K562 (cell line): ENCODE data around the gene NOL4L. TPM values are rescaled to one million over a fixed set of nuclear protein-coding genes. Genes with fewer than 3 reads are reported as not detected.

Source experiments
- AFF1 ChIP-seq, 2 experiments: fragments of 450-650 bp; IDR thresholded peaks; 2 replicates each; pipeline ENCODE4 v1.6.1; 2018; ENCODE audit warnings: mild to moderate bottlenecking in 2 of 2, low read depth in 1 of 2; ENCODE audit not compliant: partially characterized antibody in 2 of 2
- ARID2 ChIP-seq: fragments of 450-650 bp; IDR thresholded peaks from 2 replicates; pipeline ENCODE4 v1.6.1; 2017; ENCODE audit warnings: antibody characterized with exemption, mild to moderate bottlenecking
- BCL6 ChIP-seq: fragments of 250-450 bp; sonication (Bioruptor Pico); IDR thresholded peaks from 2 replicates; pipeline ENCODE4 v1.4.0; 2020
- BRF2 ChIP-seq: IDR thresholded peaks from 3 replicates; pipeline ENCODE4 v1.6.1; 2011; ENCODE audit warnings: borderline replicate concordance, mild to moderate bottlenecking; ENCODE audit not compliant: insufficient read length, insufficient read depth
- CBX5 ChIP-seq: IDR thresholded peaks from 2 replicates; pipeline ENCODE4 v1.6.1; 2014; ENCODE audit warnings: low read depth, borderline replicate concordance
- CHAMP1 ChIP-seq: fragments of 450-650 bp; IDR thresholded peaks from 2 replicates; pipeline ENCODE4 v1.6.1; 2016; ENCODE audit warnings: mild to moderate bottlenecking
- CREB5 ChIP-seq: fragments of 250-450 bp; sonication (Bioruptor Pico); IDR thresholded peaks from 2 replicates; pipeline ENCODE4 v1.5.0; 2020; ENCODE audit warnings: mild to moderate bottlenecking
- EGR1 ChIP-seq: fragments of 450-650 bp; conservative IDR thresholded peaks from 2 replicates; pipeline ENCODE4 v1.6.1; 2017; ENCODE audit warnings: mild to moderate bottlenecking
- FIP1L1 ChIP-seq: fragments of 200-400 bp; formaldehyde crosslinking; IDR thresholded peaks from 2 replicates; pipeline ENCODE4 v1.6.1; 2018; ENCODE audit warnings: mild to moderate bottlenecking, low read depth, low read length; ENCODE audit not compliant: poor library complexity, severe bottlenecking
- GATA2 ChIP-seq: sonication (generic); formaldehyde crosslinking; IDR thresholded peaks from 2 replicates; pipeline ENCODE4 v1.4.0; 2020; ENCODE audit warnings: mild to moderate bottlenecking, missing genetic modification reagents
- HNRNPL ChIP-seq: fragments of 200-400 bp; formaldehyde crosslinking; IDR thresholded peaks from 2 replicates; pipeline ENCODE4 v1.6.1; 2017; ENCODE audit warnings: low read depth, mild to moderate bottlenecking, low read length
- HNRNPUL1 ChIP-seq: fragments of 200-400 bp; formaldehyde crosslinking; IDR thresholded peaks from 2 replicates; pipeline ENCODE4 v1.6.1; 2017; ENCODE audit warnings: low read length
- MEF2D ChIP-seq: conservative IDR thresholded peaks from 2 replicates; pipeline ENCODE4 v1.6.1; 2016; ENCODE audit warnings: low read depth, missing genetic modification characterization, missing compliant biosample characterization
- RBM22 ChIP-seq: fragments of 200-400 bp; formaldehyde crosslinking; IDR thresholded peaks from 2 replicates; pipeline ENCODE4 v1.6.1; 2018; ENCODE audit warnings: low read length, low read depth; ENCODE audit not compliant: poor library complexity, severe bottlenecking
- RNF2 ChIP-seq: sonication (generic); IDR thresholded peaks from 2 replicates; pipeline ENCODE4 v1.6.1; 2016
- SMAD4 ChIP-seq: fragments of 250-450 bp; sonication (Bioruptor Pico); conservative IDR thresholded peaks from 2 replicates; pipeline ENCODE4 v1.8.0; 2021; ENCODE audit warnings: inconsistent platforms, mild to moderate bottlenecking, moderate library complexity
- SP1 ChIP-seq: sonication (generic); formaldehyde crosslinking; IDR thresholded peaks from 2 replicates; pipeline ENCODE4 v1.8.1; 2022; ENCODE audit warnings: mild to moderate bottlenecking, missing genetic modification reagents
- TAF9B ChIP-seq: fragments of 450-650 bp; IDR thresholded peaks from 2 replicates; pipeline ENCODE4 v1.6.1; 2018; ENCODE audit warnings: mild to moderate bottlenecking; ENCODE audit not compliant: partially characterized antibody
- TFAM ChIP-seq: fragments of 250-450 bp; sonication (Bioruptor Pico); conservative IDR thresholded peaks from 2 replicates; pipeline ENCODE4 v1.5.0; 2021; ENCODE audit warnings: mild to moderate bottlenecking, moderate library complexity
- WHSC1 ChIP-seq: IDR thresholded peaks from one replicate; pipeline ENCODE4 v1.6.1; 2012; ENCODE audit warnings: low read length, control low read depth, inconsistent platforms
- ZKSCAN1 ChIP-seq: fragments of 150-350 bp; IDR thresholded peaks from 2 replicates; pipeline ENCODE4 v1.6.1; 2016; ENCODE audit warnings: low read depth, low read length
- ZNF24 ChIP-seq: fragments of 450-650 bp; IDR thresholded peaks from 2 replicates; pipeline ENCODE4 v1.6.1; 2016
- polyA plus RNA-seq, 8 experiments: library from polyadenylated mRNA; depleted of rRNA in 4 of 8; stranded (reverse) in 5 of 8; unstranded in 3 of 8; fragments of >200 nt; fragmentation: Nextera tagmentation in 2 of 8; fragmentation: Illumina TruSeq in 1 of 8; extraction: Ambion mirVana in 2 of 8; extraction: Trizol in 1 of 8; gene quantifications; 2 replicates each; pipeline versions ENCODE4 v1.2.1 to v1.2.3, GENCODE V29; 2011 to 2014; ENCODE audit warnings: inconsistent platforms in 1 of 8, missing spikeins in 1 of 8
- total RNA-seq, 7 experiments: library from RNA; depleted of rRNA in 6 of 7; stranded (reverse); fragments of >200 nt in 6 of 7; fragmentation: Illumina TruSeq in 2 of 7; extraction: Trizol in 2 of 7; gene quantifications; 2 replicates each; pipeline versions ENCODE4 v1.2.1 to v1.2.3, GENCODE V29; 2011 to 2021; ENCODE audit warnings: low replicate concordance in 1 of 7

Gene NOL4L
- total and polyA plus RNA-seq, 9 of the 15 experiments (the other 6 are each of a cell fraction or from before 2014, with no cell fraction given), result 5.1 to 36.2 (median 13.6) TPM

- TF ChIP-seq CHAMP1, result no peak
- TF ChIP-seq ARID2, result no peak
- TF ChIP-seq TFAM (CRISPR knock-in tag), result no peak
- TF ChIP-seq ZKSCAN1, result no peak
- TF ChIP-seq GATA2, result no peak
- no peak for TF ChIP-seq AFF1 (IDR thresholded peaks at IDR 0.05; ENCODE audit: low read depth in 1 of 2, partially characterized antibody in 2 of 2)
- no peak for TF ChIP-seq HNRNPL
- no peak for TF ChIP-seq SMAD4 (CRISPR knock-in tag)
- no peak for TF ChIP-seq MEF2D (tag)
- no peak for TF ChIP-seq TAF9B
- TF ChIP-seq BCL6, result no peak
- no peak for TF ChIP-seq ZNF24
- no peak for TF ChIP-seq HNRNPUL1
- no peak for TF ChIP-seq CBX5
- TF ChIP-seq RNF2, result no peak
- no peak for TF ChIP-seq RBM22
- TF ChIP-seq FIP1L1, result no peak
- no peak for TF ChIP-seq SP1 (CRISPR knock-in tag)
- TF ChIP-seq CREB5 (CRISPR knock-in tag), result no peak
- TF ChIP-seq WHSC1, result no peak
- no peak for TF ChIP-seq EGR1
- no peak for TF ChIP-seq BRF2
Observed at GRCh38 chr20:32511358-32512046, 73.6 kb downstream of the NOL4L start (continued).
